ENCODE data around the gene NUDT2.

Gene NUDT2

DNA sequence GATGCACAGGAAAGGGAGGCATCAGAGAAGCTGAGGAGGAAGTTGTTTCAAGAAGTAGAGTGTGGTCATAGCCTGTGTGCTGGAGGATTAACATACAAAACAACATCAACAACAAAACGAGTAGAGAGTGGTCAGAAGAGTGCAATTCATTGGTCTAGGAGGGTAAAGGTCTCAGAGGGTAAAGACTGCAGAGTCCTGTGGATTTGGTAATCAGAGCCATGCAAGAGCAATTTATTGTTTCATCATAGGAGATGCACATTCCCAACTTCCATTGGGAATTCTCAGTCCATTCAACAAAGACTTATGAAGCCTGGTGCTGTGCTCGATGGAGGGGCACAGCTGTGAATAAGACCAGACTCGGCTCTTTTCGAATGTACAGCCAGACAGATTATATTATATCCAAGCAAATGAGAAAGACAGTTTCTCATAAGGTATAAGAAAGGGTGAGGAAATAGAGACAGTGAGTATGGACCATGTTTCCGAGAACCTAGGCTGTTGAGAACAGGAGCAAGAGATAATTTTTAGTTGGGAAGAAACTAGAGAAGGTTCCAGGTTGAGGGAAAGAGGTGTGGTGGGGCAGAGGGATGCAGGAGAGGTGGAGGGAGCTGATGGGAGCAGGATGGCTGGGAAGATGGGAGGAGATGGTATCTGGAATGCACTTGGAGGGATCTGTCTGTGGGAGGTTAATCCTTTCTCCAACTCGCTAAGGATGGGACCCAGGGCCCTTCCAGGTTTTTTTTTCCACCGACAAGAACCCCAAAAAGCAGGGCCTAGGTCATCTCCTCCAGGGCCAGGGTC is 55.2 kb downstream of the NUDT2 start:
- no peak for DNase-seq (ENCODE audit: low read depth, low spot score)

GRCh38 chr9:34385561-34386230 is 56.3 kb downstream of the NUDT2 start:
- no peak for DNase-seq (ENCODE audit: low read depth, low spot score)

GRCh38 chr9:34386656-34387055 is 57.3 kb downstream of the NUDT2 start:
- DNase-seq (ENCODE audit: low read depth, low spot score): no peak

- no peak for DNase-seq (ENCODE audit: low read depth, low spot score)
Observed at GRCh38 chr9:34387239-34387638, 57.9 kb downstream of the NUDT2 start.

- DNase-seq (ENCODE audit: low read depth, low spot score): no peak
Observed at GRCh38 chr9:34392511-34392910, 63.1 kb downstream of the NUDT2 start.

Data from iPS DF 19.7 (cell line).